GM19324 (cell line): ENCODE measurements around the gene EID1.

ENCODE experiments used
- ATAC-seq: cut with Tn5 transposase; IDR thresholded peaks from one replicate; pipeline ENCODE4 v1.9.1; 2021; ENCODE audit warnings: mild to moderate bottlenecking, moderate library complexity; ENCODE audit not compliant: unreplicated experiment, low FRiP score

The EID1 gene

GRCh38 chr15:48868023-48868422 lies 9.9 kb upstream of the EID1 start:
- ATAC-seq: no peak

GRCh38 chr15:48868536-48868935 lies 9.4 kb upstream of the EID1 start:
- no peak for ATAC-seq

DNA sequence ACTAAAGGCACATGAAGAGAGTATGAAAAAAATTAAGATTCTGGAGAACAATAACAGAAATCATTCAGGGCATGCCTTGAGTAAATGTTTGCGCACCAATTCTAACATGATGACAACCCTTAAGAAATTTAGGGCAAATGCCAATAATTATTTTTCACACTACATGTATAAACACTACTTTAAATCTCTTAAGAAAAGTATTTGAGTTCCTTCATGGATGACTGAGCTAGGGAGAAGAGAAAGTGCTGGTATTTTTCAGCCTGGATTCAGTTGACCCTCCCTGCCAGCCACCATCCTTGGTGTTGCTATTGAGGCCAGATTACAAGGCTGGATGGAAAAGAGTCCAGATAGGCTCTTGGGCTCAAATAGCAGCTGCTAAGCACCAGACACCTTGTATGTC lies 8.0 kb upstream of the EID1 start:
- ATAC-seq: no peak

DNA sequence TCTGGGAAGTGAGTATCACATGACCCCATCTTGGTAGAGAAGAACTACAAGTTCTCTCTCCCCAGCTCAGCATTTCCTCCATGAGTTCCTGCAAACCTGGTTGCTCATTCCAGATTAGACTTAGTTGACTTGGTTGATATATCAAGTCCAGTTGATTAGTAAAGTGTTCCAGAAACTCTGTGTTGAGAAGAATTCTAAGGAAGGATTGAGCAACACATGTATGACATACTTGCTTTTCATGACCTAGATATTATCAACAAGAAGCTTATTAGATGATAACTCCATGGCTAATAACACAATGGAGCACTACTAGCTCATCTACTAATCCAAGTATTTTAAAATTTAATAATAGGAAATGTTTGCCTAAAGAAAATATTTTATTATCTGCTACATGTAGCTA lies 6.4 kb upstream of the EID1 start:
- no peak for ATAC-seq

DNA sequence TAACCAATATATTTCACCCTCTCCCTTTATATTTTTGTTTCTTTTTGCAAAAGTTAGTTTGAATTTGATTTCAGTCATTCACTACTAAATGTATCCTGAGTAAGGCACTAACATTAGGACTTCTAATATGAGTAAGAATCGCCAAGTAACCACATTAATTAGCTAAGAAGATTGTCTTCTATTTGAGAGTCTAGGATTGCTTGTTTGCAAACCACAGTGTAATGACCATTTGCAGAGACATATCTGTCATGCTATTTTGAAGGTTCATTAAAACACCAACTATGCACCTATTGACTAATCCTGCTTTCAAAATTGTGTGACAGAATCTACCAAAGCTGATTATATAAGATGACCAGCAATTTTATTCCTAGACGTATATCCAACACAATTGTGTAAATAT lies 5.3 kb upstream of the EID1 start:
- no peak for ATAC-seq

GRCh38 chr15:48875241-48875960 lies 2.5 kb upstream of the EID1 start:
- ATAC-seq: no peak

DNA sequence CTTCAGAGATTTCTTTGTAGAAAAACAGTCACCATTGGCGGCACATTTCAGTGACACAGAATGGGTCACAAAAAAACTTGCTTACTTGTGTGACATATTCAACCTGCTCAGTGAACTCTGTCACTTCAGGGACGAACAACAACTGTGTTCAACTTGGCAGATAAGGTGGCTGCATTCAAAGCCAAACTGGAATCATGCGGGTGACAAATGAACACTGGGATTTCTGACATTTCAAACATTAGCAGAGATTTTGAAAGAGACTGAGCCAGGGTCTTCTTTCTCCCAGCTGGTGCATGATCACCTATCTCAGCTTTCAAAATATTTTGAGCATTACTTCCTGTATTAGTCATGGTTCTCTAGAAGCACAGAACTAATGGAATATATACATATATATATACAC lies 1.9 kb upstream of the EID1 start:
- ATAC-seq: no peak

GRCh38 chr15:48880070-48880634 lies 2.2 kb downstream of the EID1 start:
- no peak for ATAC-seq

GRCh38 chr15:48883699-48884098 lies 5.8 kb downstream of the EID1 start:
- ATAC-seq: no peak

GRCh38 chr15:48887144-48887543 lies 9.2 kb downstream of the EID1 start:
- ATAC-seq: no peak

GRCh38 chr15:48888191-48888590 lies 10.3 kb downstream of the EID1 start:
- ATAC-seq: no peak

DNA sequence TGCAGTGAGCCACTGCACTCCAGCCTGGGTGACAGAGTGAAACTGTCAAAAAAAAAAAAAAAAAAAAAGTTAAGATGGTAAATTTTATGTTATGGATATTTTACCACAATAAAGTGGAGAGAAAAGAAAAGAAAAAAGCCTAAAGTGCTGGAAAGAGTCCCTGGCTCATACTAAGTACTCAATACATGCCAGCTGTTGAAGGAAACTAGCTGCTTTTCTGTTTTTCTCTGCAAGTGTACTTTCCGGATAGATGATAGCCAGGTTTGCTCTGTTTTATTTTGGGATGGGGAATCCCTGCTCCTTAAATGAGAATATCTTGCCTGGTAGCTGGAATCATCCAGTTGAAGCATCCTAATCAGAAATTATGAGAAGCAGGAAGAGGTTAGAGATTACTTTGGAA lies 10.9 kb downstream of the EID1 start:
- no peak for ATAC-seq

DNA sequence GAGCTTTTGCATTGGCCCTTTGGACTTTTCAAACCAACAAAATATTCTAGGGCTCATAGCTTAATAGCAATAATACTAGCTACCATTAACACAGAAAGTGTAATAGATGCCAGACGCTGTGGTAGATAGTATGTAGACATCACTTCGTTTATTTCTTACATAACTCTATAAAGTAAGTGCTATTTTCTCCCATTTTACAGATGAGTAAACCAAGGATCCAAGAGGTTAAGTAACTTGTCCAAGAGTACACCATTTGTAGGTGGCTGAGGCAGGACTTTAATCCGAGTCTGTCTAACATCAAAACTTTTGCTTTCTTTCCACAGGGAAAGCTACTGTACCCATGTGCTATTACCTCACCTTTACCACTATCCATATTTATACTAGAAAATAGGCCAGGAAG lies 12.0 kb downstream of the EID1 start:
- ATAC-seq: no peak

GRCh38 chr15:48890375-48890972 lies 12.5 kb downstream of the EID1 start:
- no peak for ATAC-seq

DNA sequence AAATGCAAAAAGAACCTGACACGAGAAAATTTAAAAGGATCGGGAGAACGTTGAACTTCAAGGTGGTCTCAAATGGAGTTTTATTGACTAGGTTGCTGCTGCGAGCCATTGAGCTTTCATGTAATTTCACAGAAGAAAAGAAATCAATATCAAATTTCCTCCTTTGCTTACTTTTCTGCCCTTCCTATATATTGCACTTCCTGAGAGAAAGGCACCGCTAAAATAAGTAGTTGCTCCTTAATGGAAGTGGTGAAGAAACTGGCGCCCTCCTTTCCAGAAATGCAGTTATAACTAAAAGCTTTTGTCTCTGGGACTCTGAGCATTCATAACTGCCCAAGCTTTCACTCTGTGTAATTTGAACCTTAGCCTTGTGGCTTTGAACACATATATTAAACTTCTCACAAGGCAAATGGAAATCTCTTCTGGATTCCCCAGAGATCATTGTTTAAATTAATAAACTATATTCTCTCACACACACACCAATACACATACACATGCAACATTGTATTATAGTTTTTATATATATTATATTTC lies 13.4 kb downstream of the EID1 start:
- no peak for ATAC-seq

- no peak for ATAC-seq
Measured at GRCh38 chr15:48893311-48893710, 15.4 kb downstream of the EID1 start.

GRCh38 chr15:48896869-48897814 lies 19.2 kb downstream of the EID1 start:
- ATAC-seq: no peak

GRCh38 chr15:48898032-48898431 lies 20.1 kb downstream of the EID1 start:
- ATAC-seq: no peak

- ATAC-seq: no peak
Measured at GRCh38 chr15:48898446-48898845, 20.5 kb downstream of the EID1 start.

- no peak for ATAC-seq
Measured at GRCh38 chr15:48899793-48900192, 21.9 kb downstream of the EID1 start.

- ATAC-seq: no peak
Measured at GRCh38 chr15:48904758-48905157, 26.8 kb downstream of the EID1 start.
